OCI-LY3 (cell line): ENCODE results near the gene TARDBP.
"Not testable (repeated sequence)": the region's sequence is repeated elsewhere in the genome, so short reads cannot be mapped to it uniquely, and the experiment has no call there.

Source experiments
- H2AFZ ChIP-seq: fragments of 200-600, 300-600 bp; shearing (Covaris generic); 2 replicates; pipeline ENCODE4 v1.6.0; 2014; ENCODE audit warnings: antibody characterized with exemption, low read depth, low read length
- H3K27ac ChIP-seq: fragments of 200-600, 300-600 bp; sonication (generic); 2 replicates; pipeline ENCODE4 v1.5.1; 2014; ENCODE audit warnings: mild to moderate bottlenecking, low read length, moderate library complexity, mixed read lengths
- H3K27me3 ChIP-seq: fragments of 200-600, 300-600 bp; sonication (generic); 2 replicates; pipeline ENCODE4 v1.6.1; 2014; ENCODE audit warnings: low read depth, low read length, mixed read lengths
- H3K36me3 ChIP-seq: fragments of 200-600, 300-600 bp; sonication (generic); replicated peaks from 2 replicates; pipeline ENCODE3; 2014; ENCODE audit warnings: low read depth, low read length, mixed read lengths
- H3K4me1 ChIP-seq: fragments of 300-600, 200-600 bp; sonication (generic); 2 replicates; pipeline ENCODE4 v1.6.1; 2014; ENCODE audit warnings: low read length, mixed read lengths
- H3K4me2 ChIP-seq: fragments of 200-600, 300-600 bp; sonication (generic); 2 replicates; pipeline ENCODE4 v1.6.1; 2014; ENCODE audit warnings: low read length, mixed read lengths
- H3K4me3 ChIP-seq: fragments of 300-600, 200-600 bp; sonication (generic); 2 replicates; pipeline ENCODE4 v1.5.1; 2014; ENCODE audit warnings: antibody characterized with exemption, mild to moderate bottlenecking, low read length, moderate library complexity
- H3K79me2 ChIP-seq: fragments of 300-600, 200-600 bp; shearing (Covaris generic); 2 replicates; pipeline ENCODE4 v1.6.1; 2014; ENCODE audit warnings: mild to moderate bottlenecking, low read length, mixed read lengths
- H3K9ac ChIP-seq: fragments of 300-600, 200-600 bp; shearing (Covaris generic); 2 replicates; pipeline ENCODE4 v1.6.0; 2014; ENCODE audit warnings: mild to moderate bottlenecking, low read length, moderate library complexity
- H3K9me3 ChIP-seq: fragments of 200-600, 300-600 bp; shearing (Covaris generic); 2 replicates; pipeline ENCODE4 v1.6.1; 2014; ENCODE audit warnings: low read length, mixed read lengths; ENCODE audit not compliant: insufficient read depth
- H4K20me1 ChIP-seq: fragments of 200-600, 300-600 bp; sonication (generic); 2 replicates; pipeline ENCODE4 v1.6.1; 2016; ENCODE audit warnings: low read length, mixed read lengths; ENCODE audit not compliant: insufficient read depth
- CTCF ChIP-seq: fragments of 200-600, 300-600 bp; sonication (generic); IDR thresholded peaks from 2 replicates; pipeline ENCODE4 v1.5.1; 2014; ENCODE audit warnings: antibody characterized with exemption, low read length, low read depth
- EZH2phosphoT487 ChIP-seq: fragments of 200-600 bp; shearing (Covaris generic); IDR thresholded peaks from 2 replicates; pipeline ENCODE4 v1.6.1; 2018; ENCODE audit warnings: antibody characterized with exemption, mixed run types, low read depth

The TARDBP gene

GRCh38 chr1:11044849-11045427 lies 32.5 kb downstream of the TARDBP start:
- H3K27ac ChIP-seq: no peak overlapping the region
- no peaks in the 10 kb centered on the region for H3K9me3 ChIP-seq
- no peak overlapping the region for H3K9ac ChIP-seq
- H3K36me3 ChIP-seq: no peaks in the 10 kb centered on the region
- H3K4me3 ChIP-seq: no peak overlapping the region
- H3K4me1 ChIP-seq: no peaks in the 10 kb centered on the region
- no peaks in the 10 kb centered on the region for H3K79me2 ChIP-seq
- H3K27me3 ChIP-seq: no peaks in the 10 kb centered on the region
- TF ChIP-seq EZH2phosphoT487: no peak
- no peak for TF ChIP-seq CTCF
- H2AFZ ChIP-seq: no peak overlapping the region
- no peaks in the 10 kb centered on the region for H4K20me1 ChIP-seq
- no peak overlapping the region for H3K4me2 ChIP-seq

GRCh38 chr1:11045428-11046269 lies 33.2 kb downstream of the TARDBP start:
- TF ChIP-seq EZH2phosphoT487 (no peak), CTCF (no peak)
- Histone ChIP-seq H3K4me3 (no peak overlapping the region), H3K9ac (no peak overlapping the region)

GRCh38 chr1:11046270-11046566 lies 33.8 kb downstream of the TARDBP start:
- Histone ChIP-seq H2AFZ (no peak overlapping the region), H3K9ac (no peak overlapping the region), H3K9me3 (no peaks in the 10 kb centered on the region), H3K4me3 (no peak overlapping the region), H4K20me1 (no peaks in the 10 kb centered on the region), H3K27me3 (no peaks in the 10 kb centered on the region), H3K4me2 (no peak overlapping the region), H3K79me2 (no peaks in the 10 kb centered on the region), H3K4me1 (peaks cover 1% of the 10 kb centered on the region), H3K27ac (no peak overlapping the region), H3K36me3 (no peaks in the 10 kb centered on the region)
- TF ChIP-seq CTCF (no peak), EZH2phosphoT487 (no peak)

More at GRCh38 chr1:11045428-11046269, 33.2 kb downstream of the TARDBP start:
- H3K4me2 ChIP-seq: no peak overlapping the region
- H2AFZ ChIP-seq: no peak overlapping the region
- no peaks in the 10 kb centered on the region for H3K36me3 ChIP-seq
- no peaks in the 10 kb centered on the region for H3K4me1 ChIP-seq
- H3K27ac ChIP-seq: no peak overlapping the region
- H4K20me1 ChIP-seq: no peaks in the 10 kb centered on the region
- no peaks in the 10 kb centered on the region for H3K27me3 ChIP-seq
- no peaks in the 10 kb centered on the region for H3K79me2 ChIP-seq
- no peaks in the 10 kb centered on the region for H3K9me3 ChIP-seq

GRCh38 chr1:11046625-11047365 lies 34.3 kb downstream of the TARDBP start, which contains the start of gene MASP2:
Gene MASP2 (minus strand): TSS chr1:11047239. CDS start chr1:11047207, 32 bp downstream.
- TF ChIP-seq CTCF: no peak
- no peak for TF ChIP-seq EZH2phosphoT487
- H3K9ac ChIP-seq: no peak within 1 kb of the TSS
- H3K27ac ChIP-seq: no peak within 1 kb of the TSS
- no peaks in the 10 kb centered on the region for H3K79me2 ChIP-seq
- H3K4me2 ChIP-seq: no peak within 1 kb of the TSS
- H4K20me1 ChIP-seq: no peaks in the 10 kb centered on the region
- H3K36me3 ChIP-seq: no peaks in the 10 kb centered on the region
- H2AFZ ChIP-seq: no peak within 1 kb of the TSS
- no peaks in the 10 kb centered on the region for H3K9me3 ChIP-seq
- peaks cover 7% of the 10 kb centered on the region for H3K4me1 ChIP-seq
- no peak within 1 kb of the TSS for H3K4me3 ChIP-seq
- H3K27me3 ChIP-seq: no peaks in the 10 kb centered on the region

GRCh38 chr1:11051121-11051520 lies 38.7 kb downstream of the TARDBP start:
- H3K79me2 ChIP-seq, H3K9me3 ChIP-seq, H3K9ac ChIP-seq, H4K20me1 ChIP-seq, H2AFZ ChIP-seq, H3K4me3 ChIP-seq, H3K36me3 ChIP-seq, H3K27me3 ChIP-seq: not testable (repeated sequence)
- Histone ChIP-seq H3K4me2 (peak overlapping the region; percentile 65), H3K27ac (peak overlapping the region; percentile 72), H3K4me1 (peaks cover 23% of the 10 kb centered on the region)
